ENCODE data around the gene PTPN4.

DNA sequence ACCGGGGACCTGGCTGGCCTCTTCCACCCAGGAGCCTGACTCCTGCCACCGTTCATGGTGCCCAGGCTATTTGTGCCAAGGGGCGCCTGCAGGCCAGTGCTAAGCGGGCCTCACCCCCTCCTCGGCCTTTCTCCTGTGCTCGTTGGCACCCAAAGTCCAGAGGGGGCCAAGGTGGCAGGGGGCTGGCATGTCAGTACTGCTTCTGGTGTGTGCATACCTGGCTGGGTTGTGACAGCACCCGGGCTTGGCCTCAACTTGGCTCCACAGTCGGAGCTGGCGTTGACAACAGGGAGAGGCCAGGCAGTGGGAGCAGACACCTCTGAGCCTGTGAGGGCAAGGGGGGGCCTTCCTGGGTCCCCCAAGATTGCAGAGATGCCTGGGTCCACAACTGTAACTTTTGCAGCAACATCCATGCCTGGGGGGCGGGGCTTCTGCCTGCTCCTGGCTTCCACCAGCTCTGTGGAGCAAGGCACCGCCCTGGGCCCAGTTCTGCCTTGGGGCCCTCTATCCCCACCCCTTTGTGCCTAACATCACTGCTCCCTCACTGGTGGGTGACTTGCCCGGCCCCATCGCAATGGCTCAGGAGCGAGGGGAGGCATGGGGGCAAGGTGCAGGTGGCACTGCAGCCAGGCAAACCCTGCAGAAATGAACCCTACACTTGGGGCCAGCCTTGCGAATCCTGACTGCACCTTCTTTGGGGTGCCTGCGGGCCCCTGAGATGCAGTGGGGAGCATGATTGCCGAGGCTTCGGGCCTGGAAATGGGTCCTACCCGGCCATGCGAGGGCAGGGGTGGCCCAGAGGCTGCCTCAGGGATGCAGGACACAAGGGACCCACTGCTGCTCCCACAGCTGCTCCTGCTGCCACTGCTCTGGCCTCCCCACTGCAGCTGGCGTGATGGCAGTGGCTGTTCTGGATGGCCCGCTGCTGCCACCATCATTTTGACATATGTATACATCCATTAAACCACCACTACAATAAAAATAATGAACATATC, 35.9 kb downstream of the PTPN4 start:
- no peak for TF ChIP-seq TAF1 (IDR thresholded peaks at IDR 0.05; ENCODE audit: low read depth)
- no peak for TF ChIP-seq NFIC (IDR thresholded peaks at IDR 0.05)
- no peak for TF ChIP-seq RAD21 (IDR thresholded peaks at IDR 0.05; ENCODE audit: low read depth)
- TF ChIP-seq EP300 (IDR thresholded peaks at IDR 0.05; ENCODE audit: borderline replicate concordance): no peak
- no peak for TF ChIP-seq TEAD4 (IDR thresholded peaks at IDR 0.05)
- no peak for TF ChIP-seq CEBPB (IDR thresholded peaks at IDR 0.05)
